ENCODE data around the gene ZKSCAN8. TPM values are rescaled to one million over a fixed set of nuclear protein-coding genes. Genes with fewer than 3 reads are reported as not detected.

Gene ZKSCAN8
- total RNA-seq, 1 experiment from 2014 or later = 20.7 TPM

GRCh38 chr6:28134716-28135115 lies 7.0 kb upstream of the ZKSCAN8 start (continued):
- TF ChIP-seq, protein P1, sequence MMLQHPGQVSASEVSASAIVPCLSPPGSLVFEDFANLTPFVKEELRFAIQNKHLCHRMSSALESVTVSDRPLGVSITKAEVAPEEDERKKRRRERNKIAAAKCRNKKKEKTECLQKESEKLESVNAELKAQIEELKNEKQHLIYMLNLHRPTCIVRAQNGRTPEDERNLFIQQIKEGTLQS (IDR thresholded peaks at IDR 0.05) = no peak
- TF ChIP-seq SIN3A (IDR thresholded peaks at IDR 0.05; ENCODE audit: low read depth) (no peak), ZNF274 (IDR thresholded peaks at IDR 0.05; ENCODE audit: low read depth, low read length) (no peak), SP1 (IDR thresholded peaks at IDR 0.05; ENCODE audit: low read depth) (no peak), ZBTB33 (IDR thresholded peaks at IDR 0.05; ENCODE audit: extremely low read depth, insufficient replicate concordance, low read length) (no peak), RAD21 (IDR thresholded peaks at IDR 0.05; ENCODE audit: low read depth) (no peak), EZH2 (IDR thresholded peaks at IDR 0.05) (no peak)

DNA sequence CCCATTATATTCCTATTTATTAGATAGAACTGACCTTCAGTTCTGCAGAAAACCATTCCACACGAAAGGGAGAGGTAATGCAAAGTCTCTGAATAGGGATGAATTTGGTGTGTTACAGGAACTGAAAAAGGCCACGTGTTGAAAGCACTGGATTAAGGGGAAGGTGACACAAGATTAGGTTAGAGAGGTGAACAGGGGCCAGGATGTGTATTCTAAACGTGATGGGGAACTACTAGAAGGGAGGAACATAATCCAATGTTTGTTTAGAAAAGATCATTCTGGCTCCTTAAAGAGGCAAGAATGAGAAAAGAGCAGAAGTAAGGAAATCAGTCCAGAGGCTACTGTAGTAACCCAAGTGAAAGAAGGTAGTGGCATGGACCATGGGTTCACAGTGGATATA lies 6.3 kb upstream of the ZKSCAN8 start:
- POLR2A ChIA-PET = no interaction called here

More for the DNA sequence above, 6.3 kb upstream of the ZKSCAN8 start:
- Histone ChIP-seq H3K4me3 (replicated peaks in 1 of 2; ENCODE audit: low read depth in 1 of 2, low read length in 2 of 2) (peak overlapping the region; percentile 90 to 93), H2AFZ (ENCODE audit: low read depth, low read length, poor library complexity, severe bottlenecking) (no peak overlapping the region), H3K36me3 (ENCODE audit: control insufficient read depth in 1 of 2, insufficient read depth in 2 of 2, low read length in 2 of 2) (0 out of 4 replicates have a peak, but pooled peaks cover 3 to 8% of the 10 kb centered on the region in 2 experiments), H3K4me2 (ENCODE audit: low read length) (peak overlapping the region; percentile 80), H3K4me1 (ENCODE audit: control insufficient read depth in 1 of 2, insufficient read depth in 2 of 2, low read length in 2 of 2) (peaks cover 6 to 16% of the 10 kb centered on the region in 2 experiments), H3K27me3 (ENCODE audit: insufficient read depth, low read length) (no peaks in the 10 kb centered on the region), H3K27ac (ENCODE audit: low read depth, low read length) (no peak overlapping the region), H3K9me3 (ENCODE audit: control insufficient read depth in 1 of 2, insufficient read depth in 1 of 2, low read depth in 1 of 2, low read length in 2 of 2) (no peaks in the 10 kb centered on the region), H4K20me1 (ENCODE audit: insufficient read depth) (no peaks in the 10 kb centered on the region), H3K9me2 (ENCODE audit: insufficient read depth) (no peaks in the 10 kb centered on the region), H3K9ac (ENCODE audit: low read length) (peak overlapping the region; percentile 71; the same call in 1 of the 2 replicates), H3K79me2 (ENCODE audit: insufficient read depth, low read length) (peaks cover 56% of the 10 kb centered on the region)
- no TSS peak for BruUV-seq (replicated peaks)
- TF ChIP-seq SIN3A (IDR thresholded peaks at IDR 0.05; ENCODE audit: low read depth) = no peak
- DNase-seq (ENCODE audit: low read depth, low spot score) (no peak), ATAC-seq (no peak)
- ChIA-PET CTCF (no interaction called here), RAD21 (ENCODE audit: low non-redundant PET in 1 of 2, low total read pairs in 2 of 2, uncharacterized antibody in 2 of 2, unreplicated experiment in 2 of 2) (no interaction called here)
- intact Hi-C loops (cut with micrococcal nuclease) = loop anchor here (2.0 kb wide), 2 partner anchors 77 to 549 kb away; no protein-coding TSS in a partner anchor

Data from HCT116 (cell line).